Naive B cell (primary cell): Measurements from ENCODE around the gene MLLT3. TPM values are rescaled to one million over a fixed set of nuclear protein-coding genes. Genes with fewer than 3 reads are reported as not detected.

Source experiments
- ATAC-seq, 2 donors: fragments of 150-1000 bp; cut with Tn5 transposase; 2 replicates each; pipeline ENCODE4 v1.10.0; 2021; ENCODE audit warnings: low read depth in 2 of 2, mild to moderate bottlenecking in 2 of 2, moderate library complexity in 2 of 2
- DNase-seq: peaks from one replicate; pipeline ENCODE4 v3.0.0; 2022
- H3K27ac Mint-ChIP-seq, 6 donors: one replicate each; pipeline ENCODE4 v1.8.0; 2020 to 2022; ENCODE audit warnings: mild to moderate bottlenecking in 6 of 6, mixed read lengths in 6 of 6, moderate library complexity in 5 of 6, inconsistent platforms in 2 of 6
- H3K27me3 Mint-ChIP-seq, 3 donors: one replicate each; pipeline ENCODE4 v1.8.0; 2021 to 2022; ENCODE audit warnings: mixed read lengths in 3 of 3, mild to moderate bottlenecking in 1 of 3
- H3K36me3 Mint-ChIP-seq, 2 donors: one replicate each; pipeline ENCODE4 v1.8.0; 2020 to 2022; ENCODE audit warnings: mixed read lengths in 2 of 2, inconsistent platforms in 1 of 2, mild to moderate bottlenecking in 1 of 2
- H3K4me1 Mint-ChIP-seq, 3 donors: one replicate each; pipeline ENCODE4 v1.8.0; 2020 to 2022; ENCODE audit warnings: mixed read lengths in 3 of 3, inconsistent platforms in 1 of 3, mild to moderate bottlenecking in 1 of 3, moderate library complexity in 1 of 3
- H3K4me3 Mint-ChIP-seq, 8 donors: one replicate each; pipeline ENCODE4 v1.8.0; 2020 to 2022; ENCODE audit warnings: mild to moderate bottlenecking in 8 of 8, mixed read lengths in 8 of 8, moderate library complexity in 8 of 8, inconsistent platforms in 2 of 8
- H3K9me3 Mint-ChIP-seq, 7 donors: one replicate each; pipeline ENCODE4 v1.8.0; 2020 to 2022; ENCODE audit warnings: mixed read lengths in 7 of 7, mild to moderate bottlenecking in 5 of 7, inconsistent platforms in 2 of 7, moderate library complexity in 1 of 7
- polyA plus RNA-seq, 6 donors: library from polyadenylated mRNA; unstranded; fragments of 300-500 nt; fragmentation: Illumina TruSeq; gene quantifications; one replicate each; pipeline ENCODE4 v1.2.3, GENCODE V29; 2021; ENCODE audit warnings: low read depth in 6 of 6

MLLT3 gene
- polyA plus RNA-seq, 6 donors from 2014 or later, result 3.2 to 11.6 (median 5.7) TPM

DNA sequence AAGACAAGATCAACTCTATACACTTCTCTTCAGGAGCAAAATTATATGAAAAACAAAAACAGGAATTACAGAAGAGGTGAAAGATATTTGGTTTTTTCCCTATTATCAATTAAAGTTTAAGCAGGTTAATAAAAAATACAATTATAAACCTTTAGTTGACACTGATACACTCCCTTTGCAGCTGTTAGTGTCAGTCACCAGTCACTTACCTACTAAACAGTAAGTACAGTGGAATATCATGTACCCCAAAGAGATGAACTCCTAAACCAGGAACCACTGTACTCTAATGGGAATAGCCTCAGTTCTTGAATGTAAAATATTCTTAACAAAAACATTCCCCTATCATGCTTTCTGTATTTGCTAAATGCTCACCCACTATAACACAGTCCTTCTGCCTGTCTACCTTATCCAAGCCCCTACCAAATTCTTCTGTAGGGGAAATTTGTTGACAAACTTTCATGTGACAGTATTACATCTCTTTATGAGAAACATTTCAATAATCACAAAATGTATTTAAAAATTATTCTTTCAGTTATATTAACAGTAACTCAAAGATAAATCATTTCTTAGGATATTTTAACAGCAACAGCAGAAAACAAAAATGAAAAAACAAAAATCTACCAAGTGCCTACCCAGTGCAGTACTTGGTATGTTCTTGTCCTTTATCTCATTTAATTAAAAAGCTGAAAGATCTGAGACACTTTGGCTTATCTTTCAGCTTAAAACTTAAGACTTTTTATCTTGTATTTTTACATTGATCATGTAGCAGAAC lies 212.8 kb downstream of the MLLT3 start:
- Mint-ChIP-seq H3K36me3 (peaks cover 0 to 26% of the 10 kb centered on the region in 2 donors), H3K27ac (no peak overlapping the region), H3K4me3 (no peak overlapping the region), H3K27me3 (no peaks in the 10 kb centered on the region), H3K4me1 (peaks cover 0 to 9% (median 6%) of the 10 kb centered on the region in 3 donors), H3K9me3 (no peaks in the 10 kb centered on the region)
- ATAC-seq (no peak), DNase-seq (no peak)

GRCh38 chr9:20408513-20408912 lies 213.8 kb downstream of the MLLT3 start:
- H3K27ac Mint-ChIP-seq, result peak overlapping the region in 1 of 6 donors; percentile 6
- H3K27me3 Mint-ChIP-seq, result no peaks in the 10 kb centered on the region
- H3K4me3 Mint-ChIP-seq, result no peak overlapping the region
- no peaks in the 10 kb centered on the region for H3K9me3 Mint-ChIP-seq
- H3K4me1 Mint-ChIP-seq, result peaks cover 0 to 9% (median 6%) of the 10 kb centered on the region in 3 donors
- H3K36me3 Mint-ChIP-seq, result peaks cover 0 to 20% of the 10 kb centered on the region in 2 donors
- ATAC-seq (no peak), DNase-seq (no peak)

GRCh38 chr9:20407013-20407412 lies 215.3 kb downstream of the MLLT3 start:
- Mint-ChIP-seq H3K27ac (no peak overlapping the region), H3K4me1 (peaks cover 0 to 9% (median 6%) of the 10 kb centered on the region in 3 donors), H3K27me3 (no peaks in the 10 kb centered on the region), H3K9me3 (no peaks in the 10 kb centered on the region), H3K4me3 (no peak overlapping the region), H3K36me3 (peaks cover 0 to 6% of the 10 kb centered on the region in 2 donors)
- no peak for DNase-seq
- no peak for ATAC-seq

DNA sequence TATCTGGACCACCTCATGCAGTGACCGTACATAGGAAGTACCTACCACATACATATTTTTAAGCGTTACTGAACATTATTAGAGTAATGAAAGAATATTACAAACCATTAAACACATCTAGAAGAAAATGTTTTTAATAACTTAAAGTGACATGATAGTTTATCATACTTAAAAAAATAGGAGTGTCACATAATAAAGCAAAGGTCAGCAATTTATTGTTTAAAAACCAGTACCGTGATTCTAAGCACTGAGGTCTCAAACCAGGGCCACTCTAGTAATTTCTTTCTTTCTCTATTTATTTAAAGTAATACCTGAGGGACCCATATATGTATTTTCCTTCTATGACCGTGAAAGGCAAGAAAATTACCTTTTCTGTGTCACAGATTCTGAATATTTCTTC lies 216.0 kb downstream of the MLLT3 start:
- DNase-seq (no peak), ATAC-seq (no peak)
- H3K27ac Mint-ChIP-seq, result no peak overlapping the region
- no peaks in the 10 kb centered on the region for H3K9me3 Mint-ChIP-seq
- H3K36me3 Mint-ChIP-seq, result peaks cover 0 to 4% of the 10 kb centered on the region in 2 donors
- no peak overlapping the region for H3K4me3 Mint-ChIP-seq
- H3K4me1 Mint-ChIP-seq, result peaks cover 0 to 9% (median 6%) of the 10 kb centered on the region in 3 donors
- no peaks in the 10 kb centered on the region for H3K27me3 Mint-ChIP-seq

- no peak overlapping the region for H3K4me3 Mint-ChIP-seq
- peaks cover 0 to 9% (median 6%) of the 10 kb centered on the region in 3 donors for H3K4me1 Mint-ChIP-seq
- no peak overlapping the region for H3K27ac Mint-ChIP-seq
- DNase-seq, result no peak
- H3K36me3 Mint-ChIP-seq, result peaks cover 0 to 4% of the 10 kb centered on the region in 2 donors
- ATAC-seq, result no peak
- H3K27me3 Mint-ChIP-seq, result no peaks in the 10 kb centered on the region
- H3K9me3 Mint-ChIP-seq, result no peaks in the 10 kb centered on the region
Measured at GRCh38 chr9:20405616-20406015, 216.7 kb downstream of the MLLT3 start.

GRCh38 chr9:20405078-20405477 lies 217.2 kb downstream of the MLLT3 start:
- no peaks in the 10 kb centered on the region for H3K9me3 Mint-ChIP-seq
- DNase-seq (no peak), ATAC-seq (no peak)
- peaks cover 0 to 9% (median 6%) of the 10 kb centered on the region in 3 donors for H3K4me1 Mint-ChIP-seq
- H3K4me3 Mint-ChIP-seq, result no peak overlapping the region
- H3K27ac Mint-ChIP-seq, result no peak overlapping the region
- peaks cover 0 to 4% of the 10 kb centered on the region in 2 donors for H3K36me3 Mint-ChIP-seq
- no peaks in the 10 kb centered on the region for H3K27me3 Mint-ChIP-seq

DNA sequence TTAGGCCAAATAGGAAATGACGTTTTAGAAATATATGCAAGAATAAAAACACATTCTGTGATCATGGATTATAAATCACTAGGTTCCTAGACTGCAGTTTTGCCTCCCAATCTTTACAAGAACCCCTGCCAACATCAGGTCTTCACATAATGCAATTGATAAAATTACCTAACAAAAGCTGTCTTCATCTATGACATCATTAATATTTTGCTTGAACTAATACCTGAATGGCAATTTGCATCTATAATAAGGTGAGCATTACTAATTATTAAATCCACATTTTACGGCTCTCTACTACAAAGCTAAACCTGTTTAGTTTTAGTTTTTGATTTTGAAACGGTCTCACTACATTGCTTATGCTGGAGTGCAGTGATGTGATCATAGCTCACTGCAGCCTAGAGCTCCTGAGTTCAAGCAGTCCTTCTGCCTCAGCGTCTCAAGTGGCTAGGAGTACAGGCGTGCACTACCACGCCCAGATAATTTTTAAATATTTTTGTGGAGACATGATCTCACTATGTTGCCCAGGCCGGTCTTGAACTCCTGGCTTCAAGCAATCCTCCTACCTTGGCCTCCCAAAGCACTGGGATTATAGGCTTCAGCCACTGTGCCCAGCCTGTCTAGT lies 218.0 kb downstream of the MLLT3 start:
- peaks cover under 1 to 9% (median 9%) of the 10 kb centered on the region in 3 donors for H3K4me1 Mint-ChIP-seq
- no peak overlapping the region for H3K4me3 Mint-ChIP-seq
- ATAC-seq (no peak), DNase-seq (no peak)
- no peaks in the 10 kb centered on the region for H3K27me3 Mint-ChIP-seq
- H3K36me3 Mint-ChIP-seq, result peaks cover 0 to 4% of the 10 kb centered on the region in 2 donors
- H3K27ac Mint-ChIP-seq, result no peak overlapping the region
- H3K9me3 Mint-ChIP-seq, result no peaks in the 10 kb centered on the region

DNA sequence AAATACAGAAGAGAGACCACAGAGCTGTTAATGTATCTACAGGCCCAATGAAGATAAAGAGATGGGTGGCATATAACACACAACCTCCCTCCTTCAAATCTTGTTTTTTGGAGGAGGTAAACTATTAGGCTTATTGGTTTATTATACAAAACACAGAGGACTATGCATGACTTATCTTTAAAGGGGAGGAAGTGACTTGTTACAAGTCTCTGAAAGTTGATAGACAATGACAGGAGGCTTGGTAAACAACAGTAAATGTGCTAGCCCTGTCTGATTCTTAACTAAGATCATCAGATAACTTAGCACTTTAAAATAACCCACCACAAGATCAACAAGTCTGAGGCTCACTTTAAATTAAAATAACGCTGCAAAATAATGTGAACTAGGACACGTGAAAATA lies 219.0 kb downstream of the MLLT3 start:
- peaks cover under 1 to 9% (median 8%) of the 10 kb centered on the region in 3 donors for H3K4me1 Mint-ChIP-seq
- no peak for DNase-seq
- H3K27me3 Mint-ChIP-seq, result no peaks in the 10 kb centered on the region
- ATAC-seq, result no peak
- peaks cover 0 to 4% of the 10 kb centered on the region in 2 donors for H3K36me3 Mint-ChIP-seq
- H3K9me3 Mint-ChIP-seq, result no peaks in the 10 kb centered on the region
- H3K27ac Mint-ChIP-seq, result no peak overlapping the region
- H3K4me3 Mint-ChIP-seq, result no peak overlapping the region

DNA sequence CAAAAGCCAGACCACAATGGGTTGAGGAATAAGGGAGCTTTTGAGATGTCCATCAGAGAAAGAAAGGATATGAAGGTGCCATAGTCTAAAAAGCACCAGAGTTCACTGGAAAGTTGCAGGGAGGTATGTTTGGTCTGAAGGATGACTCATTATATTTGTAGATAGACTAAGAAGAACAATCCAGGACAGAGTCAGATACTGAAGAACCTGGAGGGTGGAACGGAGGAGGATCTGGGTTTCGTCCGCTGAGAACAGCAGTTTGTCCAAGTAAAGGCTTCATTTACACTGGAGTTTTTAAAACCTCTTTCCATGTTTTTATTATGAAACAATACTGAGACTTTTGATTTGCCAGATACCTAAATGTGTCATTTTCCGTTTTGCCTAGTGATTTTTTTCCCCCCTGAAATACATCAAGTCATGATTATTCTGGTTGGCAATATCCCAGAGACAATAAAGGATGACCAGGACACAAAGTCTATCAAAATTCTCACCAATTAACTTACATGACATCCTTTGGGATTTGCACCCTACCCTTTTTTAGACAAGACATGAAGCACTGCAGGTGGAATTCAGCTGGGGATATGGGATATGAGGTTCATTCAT lies 219.9 kb downstream of the MLLT3 start:
- no peaks in the 10 kb centered on the region for H3K27me3 Mint-ChIP-seq
- no peak overlapping the region for H3K27ac Mint-ChIP-seq
- H3K36me3 Mint-ChIP-seq, result peaks cover 0 to 3% of the 10 kb centered on the region in 2 donors
- ATAC-seq (no peak), DNase-seq (no peak)
- H3K4me1 Mint-ChIP-seq, result peaks cover 0 to 14% (median 12%) of the 10 kb centered on the region in 3 donors
- no peaks in the 10 kb centered on the region for H3K9me3 Mint-ChIP-seq
- no peak overlapping the region for H3K4me3 Mint-ChIP-seq

DNA sequence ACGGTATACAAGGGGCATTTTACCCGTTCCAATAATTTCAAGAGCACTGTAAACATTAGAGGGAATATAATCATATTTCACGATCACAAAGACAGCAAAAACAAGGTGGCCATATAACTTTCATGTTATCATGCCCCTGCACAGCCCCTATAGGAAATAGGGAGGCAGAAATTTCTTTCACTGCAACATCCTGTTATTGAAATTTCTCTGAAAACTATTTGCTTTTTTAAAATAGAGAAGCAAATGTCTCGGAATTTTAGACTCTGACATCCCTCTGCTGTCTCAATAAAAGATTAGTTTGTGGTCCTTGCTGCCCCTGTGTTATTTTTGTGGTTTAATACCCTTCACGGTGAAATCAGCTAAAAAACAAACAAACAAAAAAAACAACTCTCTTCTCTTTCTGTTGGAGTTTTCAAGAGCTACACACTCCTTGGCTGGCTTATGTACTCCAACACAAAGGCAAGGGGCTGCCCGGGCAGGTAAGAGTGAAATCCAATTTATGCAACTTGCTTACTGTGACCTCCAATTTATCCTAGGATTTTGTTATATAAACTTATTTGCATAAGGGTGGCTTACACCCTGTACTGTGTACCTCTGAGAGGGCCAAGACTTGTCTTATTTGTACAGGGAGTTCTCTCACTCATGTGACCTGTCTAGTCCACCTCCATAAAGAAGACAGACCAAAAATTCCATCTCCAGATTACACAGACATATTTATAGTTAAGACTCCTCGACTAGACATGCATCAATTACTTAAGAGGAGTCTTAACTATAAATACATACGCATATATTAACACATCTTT lies 223.6 kb downstream of the MLLT3 start:
- no peaks in the 10 kb centered on the region for H3K27me3 Mint-ChIP-seq
- peaks cover 0 to 22% (median 12%) of the 10 kb centered on the region in 3 donors for H3K4me1 Mint-ChIP-seq
- no peak overlapping the region for H3K27ac Mint-ChIP-seq
- no peak overlapping the region for H3K4me3 Mint-ChIP-seq
- no peaks in the 10 kb centered on the region for H3K9me3 Mint-ChIP-seq
- no peak for ATAC-seq
- no peak for DNase-seq
- no peaks in the 10 kb centered on the region for H3K36me3 Mint-ChIP-seq

DNA sequence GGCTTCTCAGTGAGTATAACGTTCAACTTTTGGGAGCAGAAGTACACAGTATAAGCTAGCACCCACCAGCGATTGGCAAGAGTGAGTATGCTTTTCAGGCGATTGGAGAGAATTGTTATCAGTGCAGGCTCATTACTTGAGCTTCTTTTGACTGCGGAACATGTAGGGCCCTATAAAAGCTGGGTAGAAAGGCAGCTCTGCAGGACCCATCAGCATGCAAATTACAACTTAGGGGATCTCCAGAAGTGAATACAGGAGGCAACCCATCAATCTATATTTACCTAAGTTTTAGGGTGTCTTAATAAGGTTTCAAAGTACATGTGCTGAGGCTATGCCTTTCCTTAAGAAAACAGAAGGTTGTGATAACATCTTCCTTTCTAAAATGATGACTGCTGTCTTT lies 225.0 kb downstream of the MLLT3 start:
- DNase-seq, result no peak
- no peaks in the 10 kb centered on the region for H3K27me3 Mint-ChIP-seq
- no peaks in the 10 kb centered on the region for H3K9me3 Mint-ChIP-seq
- H3K36me3 Mint-ChIP-seq, result no peaks in the 10 kb centered on the region
- peak overlapping the region in 1 of 6 donors; percentile 66 for H3K27ac Mint-ChIP-seq
- peaks cover 0 to 22% (median 12%) of the 10 kb centered on the region in 3 donors for H3K4me1 Mint-ChIP-seq
- ATAC-seq, result peak; percentile 30 to 37
- H3K4me3 Mint-ChIP-seq, result peak overlapping the region in 1 of 8 donors; percentile 1

GRCh38 chr9:20396509-20396908 lies 225.8 kb downstream of the MLLT3 start:
- DNase-seq (no peak), ATAC-seq (no peak)
- no peaks in the 10 kb centered on the region for H3K27me3 Mint-ChIP-seq
- H3K36me3 Mint-ChIP-seq, result no peaks in the 10 kb centered on the region
- H3K4me1 Mint-ChIP-seq, result peaks cover 0 to 22% (median 12%) of the 10 kb centered on the region in 3 donors
- H3K4me3 Mint-ChIP-seq, result no peak overlapping the region
- H3K27ac Mint-ChIP-seq, result no peak overlapping the region
- no peaks in the 10 kb centered on the region for H3K9me3 Mint-ChIP-seq

DNA sequence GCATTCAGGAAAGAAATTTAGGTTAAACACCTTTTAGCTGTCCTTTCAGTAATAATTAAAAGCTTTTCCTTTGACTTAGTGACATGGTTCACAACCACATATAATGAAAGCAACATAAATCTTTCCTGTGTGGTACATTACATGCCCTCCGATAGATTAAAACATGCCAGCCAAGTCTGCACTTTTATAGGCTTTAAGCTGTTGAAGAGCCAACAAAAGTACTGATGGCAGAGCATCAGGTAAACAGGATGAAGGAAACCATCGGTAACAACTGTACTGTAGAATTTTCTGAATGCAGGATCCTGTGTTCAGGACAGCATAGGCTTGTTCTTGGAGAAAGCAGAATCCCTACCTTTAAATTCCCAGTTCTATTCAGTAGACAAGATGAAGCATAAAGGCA lies 226.6 kb downstream of the MLLT3 start:
- Mint-ChIP-seq H3K36me3 (peaks cover 0 to under 1% of the 10 kb centered on the region in 2 donors), H3K4me3 (no peak overlapping the region), H3K9me3 (no peaks in the 10 kb centered on the region), H3K27me3 (no peaks in the 10 kb centered on the region), H3K27ac (no peak overlapping the region), H3K4me1 (peaks cover 0 to 22% (median 12%) of the 10 kb centered on the region in 3 donors)
- no peak for DNase-seq
- ATAC-seq, result no peak
